Measurements from ENCODE around the gene ZNF701. TPM values are rescaled to one million over a fixed set of nuclear protein-coding genes. Genes with fewer than 3 reads are reported as not detected.

ZNF701 gene
- total and polyA plus RNA-seq, 2 of the 8 experiments (the other 6 are each of a cell fraction or from before 2014, with no cell fraction given) = 4.9 to 18.7 TPM

DNA sequence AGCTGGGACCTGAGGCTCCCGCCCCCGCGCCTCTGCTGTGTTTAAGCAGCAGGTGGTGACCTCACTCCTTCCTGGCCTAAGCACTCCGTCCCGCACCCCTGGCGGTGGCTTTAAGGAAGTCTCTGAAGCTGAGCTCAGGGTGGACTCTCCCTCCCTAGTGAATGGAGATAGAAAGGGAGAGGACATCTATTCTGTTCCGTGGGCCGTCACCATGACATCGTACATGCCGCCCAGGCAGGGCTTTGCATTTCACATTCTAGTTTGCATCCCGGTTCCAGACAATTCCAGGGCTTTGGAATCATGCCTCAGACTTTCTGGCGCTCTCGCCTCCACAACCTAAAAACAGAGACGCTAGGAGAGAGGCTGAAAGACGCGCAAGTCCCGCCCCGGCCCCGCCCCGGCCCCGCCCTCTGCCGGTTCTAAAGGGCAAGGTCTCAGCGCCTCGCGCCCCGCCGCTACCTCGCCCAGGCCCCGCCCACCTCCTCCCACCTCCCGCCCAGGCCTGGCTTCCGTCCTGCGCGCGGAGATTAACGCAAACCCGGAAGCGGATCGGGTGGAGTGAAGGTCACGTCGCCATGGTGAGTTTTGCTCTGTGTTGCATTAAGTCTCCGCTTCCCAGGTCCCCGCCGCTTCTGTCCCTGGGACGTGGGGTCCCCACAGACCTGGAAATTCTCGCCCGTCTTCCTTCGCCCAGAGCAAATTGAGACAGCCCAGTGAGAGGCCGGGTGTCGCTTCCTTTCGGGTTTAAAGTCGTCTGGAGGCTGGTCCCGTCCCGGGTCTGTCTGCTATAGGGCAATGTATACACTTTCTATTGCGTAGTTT is 42.7 kb upstream of the ZNF701 start, which contains the start of gene ZNF808 (continued):
- TF ChIP-seq CHD7 (IDR thresholded peaks at IDR 0.05; ENCODE audit: insufficient replicate concordance, low read length) = no peak
- TF ChIP-seq SP1 (IDR thresholded peaks at IDR 0.05; ENCODE audit: low read depth, low read length) = peak; percentile 35; the same call in 1 of the 2 replicates
- TF ChIP-seq NANOG (IDR thresholded peaks at IDR 0.05; ENCODE audit: insufficient read depth, low read depth, low read length, poor library complexity, severe bottlenecking) = no peak
- TF ChIP-seq ATF3 (IDR thresholded peaks at IDR 0.05; ENCODE audit: insufficient read depth, low read depth, low read length) = no peak
- peak; percentile 54; the same call in 1 of the 2 replicates for TF ChIP-seq TAF1 (IDR thresholded peaks at IDR 0.05; ENCODE audit: low read depth, low read length)
- peak; percentile 97; the same call in 1 of the 2 replicates for TF ChIP-seq EGR1 (IDR thresholded peaks at IDR 0.05; ENCODE audit: borderline replicate concordance, low read depth, low read length)
- TF ChIP-seq FOSL1 (IDR thresholded peaks at IDR 0.05; ENCODE audit: insufficient read depth, low read depth, low read length) = no peak
- peak; percentile 71 for TF ChIP-seq KDM4A (IDR thresholded peaks at IDR 0.05; ENCODE audit: low read depth, low read length, severe bottlenecking)
- TF ChIP-seq BACH1 (IDR thresholded peaks at IDR 0.05; ENCODE audit: low read length) = no peak
